ENCODE results near the gene UMODL1. TPM values are rescaled to one million over a fixed set of nuclear protein-coding genes. Genes with fewer than 3 reads are reported as not detected.
"Not testable (repeated sequence)": the region's sequence is repeated elsewhere in the genome, so short reads cannot be mapped to it uniquely, and the experiment has no call there.

The UMODL1 gene
- total and polyA plus RNA-seq, 4 donors = 0.10 to 0.28 (median 0.14) TPM; not detected in 1

DNA sequence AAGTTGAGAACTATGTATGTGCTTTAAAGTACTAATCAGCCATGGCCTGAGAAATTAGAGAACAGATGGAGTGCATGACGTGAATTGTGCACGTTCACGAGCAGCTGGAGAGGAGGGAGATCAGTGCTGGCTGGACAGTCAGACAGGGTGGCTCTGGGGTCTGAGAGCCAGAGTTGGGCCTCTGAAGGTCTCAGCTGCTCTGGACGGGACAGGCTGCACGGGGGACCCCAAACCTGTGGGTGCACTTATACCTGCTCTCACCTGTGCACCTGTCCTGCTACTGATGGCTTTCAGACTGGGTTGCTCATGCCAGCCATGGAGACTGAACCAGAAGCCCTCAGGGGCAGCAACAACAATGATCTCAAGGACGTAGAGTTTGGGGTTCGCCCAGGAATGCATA lies 43.5 kb downstream of the UMODL1 start:
- Histone ChIP-seq H3K4me3 (no peak overlapping the region), H3K9ac (ENCODE audit: insufficient read depth in 1 of 2, low read length in 2 of 2) (no peak overlapping the region), H3K27ac (ENCODE audit: low read depth in 1 of 2, low read length in 1 of 2) (no peak overlapping the region), H3K4me1 (ENCODE audit: control insufficient read depth in 5 of 5, insufficient read depth in 5 of 5, low read length in 5 of 5) (peaks cover 0 to 23% (median 6%) of the 10 kb centered on the region in 5 donors), H3K27me3 (ENCODE audit: control insufficient read depth in 3 of 3, insufficient read depth in 3 of 3, low read length in 2 of 3) (peaks cover 0 to 3% (median 0%) of the 10 kb centered on the region in 3 donors), H3K36me3 (ENCODE audit: control insufficient read depth in 4 of 4, insufficient read depth in 4 of 4, low read length in 4 of 4) (no peaks in the 10 kb centered on the region), H3K9me3 (ENCODE audit: control insufficient read depth in 4 of 4, insufficient read depth in 3 of 4, low read length in 3 of 4) (no peaks in the 10 kb centered on the region)
- no peak for ATAC-seq (ENCODE audit: insufficient read depth, low FRiP score)
- DNase-seq = no peak
- 94 to 95% methylated on average over 7 of the region's 7 CpGs for WGBS, 2 donors
- TF ChIP-seq, protein P1, sequence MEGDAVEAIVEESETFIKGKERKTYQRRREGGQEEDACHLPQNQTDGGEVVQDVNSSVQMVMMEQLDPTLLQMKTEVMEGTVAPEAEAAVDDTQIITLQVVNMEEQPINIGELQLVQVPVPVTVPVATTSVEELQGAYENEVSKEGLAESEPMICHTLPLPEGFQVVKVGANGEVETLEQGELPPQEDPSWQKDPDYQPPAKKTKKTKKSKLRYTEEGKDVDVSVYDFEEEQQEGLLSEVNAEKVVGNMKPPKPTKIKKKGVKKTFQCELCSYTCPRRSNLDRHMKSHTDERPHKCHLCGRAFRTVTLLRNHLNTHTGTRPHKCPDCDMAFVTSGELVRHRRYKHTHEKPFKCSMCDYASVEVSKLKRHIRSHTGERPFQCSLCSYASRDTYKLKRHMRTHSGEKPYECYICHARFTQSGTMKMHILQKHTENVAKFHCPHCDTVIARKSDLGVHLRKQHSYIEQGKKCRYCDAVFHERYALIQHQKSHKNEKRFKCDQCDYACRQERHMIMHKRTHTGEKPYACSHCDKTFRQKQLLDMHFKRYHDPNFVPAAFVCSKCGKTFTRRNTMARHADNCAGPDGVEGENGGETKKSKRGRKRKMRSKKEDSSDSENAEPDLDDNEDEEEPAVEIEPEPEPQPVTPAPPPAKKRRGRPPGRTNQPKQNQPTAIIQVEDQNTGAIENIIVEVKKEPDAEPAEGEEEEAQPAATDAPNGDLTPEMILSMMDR (IDR thresholded peaks at IDR 0.05; ENCODE audit: control extremely low read depth, extremely low read depth) = no peak

DNA sequence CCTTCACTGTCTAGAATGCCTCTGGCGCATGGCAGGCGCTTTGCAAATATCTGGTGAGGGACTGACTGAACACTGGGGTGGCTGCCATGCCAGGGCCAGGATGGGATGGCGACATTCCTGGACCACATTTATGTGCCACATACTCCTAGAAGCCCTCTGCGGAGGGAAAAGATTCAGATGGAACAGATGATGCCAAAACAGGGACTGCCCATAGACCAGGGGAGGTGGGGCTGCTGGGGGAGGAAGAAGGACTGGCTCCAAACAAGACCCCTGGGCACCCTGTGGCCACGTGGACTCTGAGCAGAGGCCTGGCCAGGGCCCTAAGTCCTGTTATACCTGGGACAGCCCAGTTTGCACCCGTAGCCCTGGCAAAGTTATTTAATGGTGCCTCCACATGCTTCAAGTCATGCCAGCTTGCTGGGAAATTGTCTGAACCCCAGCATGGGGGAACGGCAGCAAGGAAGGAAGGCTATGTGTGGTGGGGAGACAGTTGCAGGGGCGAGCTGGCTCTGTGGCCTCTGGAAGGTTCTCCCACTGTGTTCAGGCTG lies 44.1 kb downstream of the UMODL1 start:
- H3K9ac ChIP-seq (ENCODE audit: insufficient read depth in 1 of 2, low read length in 2 of 2) = no peak overlapping the region
- no peak for DNase-seq
- no peak overlapping the region for H3K27ac ChIP-seq (ENCODE audit: low read depth in 1 of 2, low read length in 1 of 2)
- H3K27me3 ChIP-seq (ENCODE audit: control insufficient read depth in 3 of 3, insufficient read depth in 3 of 3, low read length in 2 of 3) = peaks cover 0 to 3% (median 0%) of the 10 kb centered on the region in 3 donors
- WGBS, 2 donors = 89 to 91% methylated on average over 8 of the region's 8 CpGs
- peaks cover 0 to 23% (median 6%) of the 10 kb centered on the region in 5 donors for H3K4me1 ChIP-seq (ENCODE audit: control insufficient read depth in 5 of 5, insufficient read depth in 5 of 5, low read length in 5 of 5)
- no peak overlapping the region for H3K4me3 ChIP-seq
- H3K36me3 ChIP-seq (ENCODE audit: control insufficient read depth in 4 of 4, insufficient read depth in 4 of 4, low read length in 4 of 4) = no peaks in the 10 kb centered on the region
- no peaks in the 10 kb centered on the region for H3K9me3 ChIP-seq (ENCODE audit: control insufficient read depth in 4 of 4, insufficient read depth in 3 of 4, low read length in 3 of 4)
- TF ChIP-seq, protein P1 (IDR thresholded peaks at IDR 0.05; ENCODE audit: control extremely low read depth, extremely low read depth) = no peak
- no peak for ATAC-seq (ENCODE audit: insufficient read depth, low FRiP score)

DNA sequence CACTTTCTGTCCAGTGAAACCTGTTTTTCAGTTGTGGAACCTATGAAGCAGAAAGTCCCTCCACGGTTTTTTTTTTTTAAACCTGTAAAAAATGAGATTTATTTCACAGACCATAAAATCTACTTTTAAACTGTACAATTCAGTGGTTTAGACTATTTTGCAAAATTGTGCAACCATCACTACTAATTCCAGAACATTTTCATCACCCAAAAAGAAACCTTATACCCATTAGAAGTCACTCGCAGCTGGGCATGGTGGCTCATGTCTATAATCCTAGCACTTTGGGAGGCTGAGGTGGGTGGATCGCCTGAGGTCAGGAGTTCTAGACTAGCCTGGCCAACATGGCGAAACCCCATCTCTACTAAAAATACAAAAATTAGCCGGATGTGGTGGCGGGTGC lies 45.4 kb downstream of the UMODL1 start:
- H3K9ac ChIP-seq (ENCODE audit: insufficient read depth in 1 of 2, low read length in 2 of 2); H3K9me3 ChIP-seq (ENCODE audit: control insufficient read depth in 4 of 4, insufficient read depth in 3 of 4, low read length in 3 of 4); ATAC-seq (ENCODE audit: insufficient read depth, low FRiP score); H3K36me3 ChIP-seq (ENCODE audit: control insufficient read depth in 4 of 4, insufficient read depth in 4 of 4, low read length in 4 of 4); H3K27me3 ChIP-seq (ENCODE audit: control insufficient read depth in 3 of 3, insufficient read depth in 3 of 3, low read length in 2 of 3); H3K27ac ChIP-seq (ENCODE audit: low read depth in 1 of 2, low read length in 1 of 2); DNase-seq; H3K4me3 ChIP-seq: not testable (repeated sequence)
- peaks cover 0 to 23% (median 6%) of the 10 kb centered on the region in 5 donors for H3K4me1 ChIP-seq (ENCODE audit: control insufficient read depth in 5 of 5, insufficient read depth in 5 of 5, low read length in 5 of 5)
- WGBS, 2 donors = 77 to 83% methylated on average over 6 of the region's 6 CpGs

DNA sequence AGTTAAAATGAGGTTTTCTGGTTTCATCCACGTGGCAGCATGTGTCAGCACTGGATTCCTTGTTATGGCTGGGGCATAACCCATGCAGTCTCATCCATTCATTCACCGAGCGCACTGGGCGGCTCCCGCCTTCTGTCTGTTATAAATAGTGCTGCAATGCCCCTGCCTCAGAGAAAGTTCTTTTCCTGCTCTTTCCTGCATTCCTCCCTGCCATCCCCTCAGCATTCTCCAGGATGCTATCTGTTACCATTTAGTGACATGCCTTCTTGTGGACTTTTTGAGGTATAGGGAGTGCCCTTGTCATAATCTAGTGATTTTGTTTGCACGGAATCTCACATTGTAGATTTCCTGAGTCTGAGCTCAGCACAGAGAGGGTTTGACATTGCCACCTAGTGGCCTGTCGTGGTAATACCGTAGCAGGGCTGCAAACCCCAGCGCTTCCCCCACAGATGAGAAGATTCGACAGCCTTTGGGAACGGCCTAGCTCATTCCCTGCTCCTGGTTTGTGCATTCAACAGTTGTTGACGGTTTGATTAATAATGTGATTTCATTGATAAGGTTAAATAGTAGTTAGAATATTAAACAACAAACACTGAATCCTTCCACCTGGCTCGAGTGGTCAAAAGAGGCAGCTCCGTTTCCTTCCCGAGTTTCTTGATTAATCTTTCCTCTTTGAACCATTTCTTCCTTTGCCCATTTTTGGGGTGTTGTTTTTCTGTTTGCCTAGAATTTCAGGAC lies 46.3 kb downstream of the UMODL1 start:
- 14 to 21% methylated on average over 15 of the region's 15 CpGs for WGBS, 2 donors
- ATAC-seq (ENCODE audit: insufficient read depth, low FRiP score) = peak; percentile 73

More for the DNA sequence above, 46.3 kb downstream of the UMODL1 start:
- no peak overlapping the region for H3K4me3 ChIP-seq
- H3K36me3 ChIP-seq (ENCODE audit: control insufficient read depth in 4 of 4, insufficient read depth in 4 of 4, low read length in 4 of 4) = no peaks in the 10 kb centered on the region
- peaks cover 0 to 26% (median 6%) of the 10 kb centered on the region in 5 donors for H3K4me1 ChIP-seq (ENCODE audit: control insufficient read depth in 5 of 5, insufficient read depth in 5 of 5, low read length in 5 of 5)
- H3K27me3 ChIP-seq (ENCODE audit: control insufficient read depth in 3 of 3, insufficient read depth in 3 of 3, low read length in 2 of 3) = peaks cover 0 to 9% (median 5%) of the 10 kb centered on the region in 3 donors
- TF ChIP-seq, protein P1 (IDR thresholded peaks at IDR 0.05; ENCODE audit: control extremely low read depth, extremely low read depth) = peak; percentile 92
- no peak overlapping the region for H3K9ac ChIP-seq (ENCODE audit: insufficient read depth in 1 of 2, low read length in 2 of 2)
- DNase-seq = peak; percentile 77 to 86 (median 81)
- no peak overlapping the region for H3K27ac ChIP-seq (ENCODE audit: low read depth in 1 of 2, low read length in 1 of 2)
- no peaks in the 10 kb centered on the region for H3K9me3 ChIP-seq (ENCODE audit: control insufficient read depth in 4 of 4, insufficient read depth in 3 of 4, low read length in 3 of 4)

Data from lung (tissue), 12 donors.